Right renal pelvis (tissue), 4 donors: ENCODE results near the gene GMDS. TPM values are rescaled to one million over a fixed set of nuclear protein-coding genes. Genes with fewer than 3 reads are reported as not detected.

Source experiments
- DNase-seq, 4 donors: peaks; one replicate each; pipeline ENCODE4 v3.0.0-alpha.2; 2013; ENCODE audit warnings: low read depth in 4 of 4, low spot score in 3 of 4, missing footprints in 1 of 4
- polyA plus RNA-seq, 4 donors: library from polyadenylated mRNA; unstranded; fragments of 120-200 nt; gene quantifications; one replicate each; pipeline ENCODE4 v1.2.1, GENCODE V29; 2013; ENCODE audit not compliant: insufficient read length in 4 of 4

The GMDS gene
- polyA plus RNA-seq: 10 to 100 TPM; 67.7 to 86.0 (median 77.9) TPM

DNA sequence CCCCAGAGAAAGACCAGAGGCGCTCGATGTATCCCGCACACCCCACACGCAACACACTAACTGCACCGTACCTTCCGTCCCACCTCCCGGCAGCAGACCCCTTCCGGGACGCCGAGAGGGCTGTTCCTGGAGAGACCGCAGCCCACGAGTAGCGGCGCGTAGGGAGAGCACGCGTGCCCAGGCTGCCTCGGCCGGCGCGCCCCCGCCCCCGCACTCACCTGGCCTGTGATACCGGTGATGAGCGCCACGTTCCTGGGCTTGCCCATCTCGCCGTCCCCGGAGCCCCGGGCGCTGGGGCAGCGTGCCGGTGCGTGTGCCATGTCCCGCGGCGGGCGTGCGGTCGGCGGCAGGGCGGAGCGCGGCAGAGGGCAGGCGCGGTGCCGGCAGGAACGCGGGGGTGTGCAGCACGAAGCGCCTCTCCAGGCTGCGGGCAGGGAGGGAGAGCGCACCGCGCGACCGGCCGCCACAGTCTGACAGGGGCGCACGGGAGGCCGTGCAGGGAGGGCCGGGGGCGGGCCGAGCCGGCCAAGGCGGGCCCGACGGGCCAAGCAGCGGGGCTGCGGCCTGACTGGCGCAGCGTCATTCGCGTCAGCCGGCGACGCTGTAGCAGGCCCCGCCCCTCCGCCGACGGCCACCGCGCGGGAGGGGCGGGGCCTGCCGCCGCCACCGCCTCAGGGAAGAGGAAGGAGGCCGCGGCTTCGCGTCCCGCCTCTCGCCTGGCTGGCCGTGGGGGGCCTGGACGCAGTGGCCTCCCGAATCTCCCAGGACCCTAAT lies at the start of gene GMDS:
Gene GMDS, minus strand, starts transcription at position 503 of the 774 bp plus-strand sequence.
- DNase-seq: peak; percentile 78 to 83 (median 80)

DNA sequence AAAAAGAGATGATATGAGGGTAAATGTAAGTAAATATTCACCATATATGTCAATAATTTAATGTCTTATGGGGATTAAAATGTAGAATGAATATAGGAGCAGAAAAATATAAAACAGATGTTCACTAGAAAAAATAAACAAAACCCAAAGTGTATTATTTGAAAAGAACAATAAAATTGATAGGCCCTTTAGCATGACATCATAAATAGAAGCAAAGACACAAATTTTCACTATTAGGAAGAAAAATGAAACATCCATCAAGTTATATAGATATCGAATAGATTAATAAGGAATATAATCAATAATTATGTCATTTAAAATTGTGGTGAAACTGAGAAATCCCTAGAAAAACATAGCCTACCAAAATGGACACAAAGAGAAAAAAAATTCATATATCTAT lies 40.1 kb upstream of the GMDS start:
- DNase-seq: no peak

DNA sequence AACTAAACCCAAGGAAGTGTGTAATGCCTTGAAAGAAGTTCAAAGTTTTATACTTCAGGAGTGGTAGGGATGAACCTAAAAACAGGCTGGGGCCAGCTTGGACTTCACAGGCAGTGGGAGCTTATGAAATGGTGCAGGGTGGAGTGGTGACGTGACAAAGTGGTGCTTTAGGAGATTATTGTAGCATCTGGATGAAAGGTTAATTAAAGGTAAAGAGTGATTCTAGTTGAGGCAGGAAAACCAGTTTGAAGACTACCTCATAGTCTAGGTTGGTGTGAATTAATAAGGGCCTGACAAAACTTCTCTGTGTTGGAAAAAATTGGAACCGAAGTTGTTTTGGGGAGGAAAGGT lies 30.5 kb upstream of the GMDS start:
- DNase-seq: no peak

DNA sequence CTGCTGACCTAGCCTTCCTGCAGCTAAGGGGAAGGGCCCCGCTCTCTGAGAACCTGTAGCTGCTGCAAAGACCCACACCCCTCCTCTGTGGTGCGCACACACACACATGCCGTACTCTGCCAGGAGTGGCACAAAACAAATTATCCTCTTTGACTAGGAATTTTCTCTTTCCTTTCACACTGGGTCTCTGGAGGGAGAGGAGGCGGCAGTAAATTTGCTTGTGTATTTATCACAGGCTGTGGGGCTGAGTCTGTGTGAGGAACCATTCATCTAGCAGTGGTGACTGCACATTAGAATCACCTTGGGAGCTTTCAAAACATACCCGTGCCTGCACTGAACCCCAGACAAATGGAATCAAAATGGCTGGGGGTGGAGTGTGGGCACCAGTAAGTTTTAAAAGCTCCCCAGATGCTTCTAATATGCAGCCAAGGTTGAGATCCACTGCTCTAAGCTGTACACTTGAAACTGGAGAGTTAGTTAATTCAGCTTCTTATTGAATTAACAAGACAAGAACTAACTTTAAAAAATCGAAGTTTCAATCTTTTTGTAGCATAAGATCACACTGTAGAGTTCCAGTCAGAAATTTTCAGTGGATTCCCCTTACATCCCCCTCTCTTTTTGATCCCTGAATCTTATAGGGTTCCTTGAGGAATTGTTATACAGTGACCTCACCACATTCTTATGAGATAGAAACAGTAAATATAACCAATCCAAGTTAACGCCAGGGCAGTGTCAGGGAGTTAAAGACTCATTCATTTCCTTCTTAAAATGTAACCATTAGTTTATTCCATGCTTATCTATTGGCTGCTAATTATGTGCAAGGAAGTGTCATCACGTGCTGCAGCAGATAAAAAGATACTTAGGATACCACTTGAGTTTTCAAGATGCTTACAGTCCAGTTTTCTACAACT lies 29.8 kb upstream of the GMDS start:
- no peak for DNase-seq

DNA sequence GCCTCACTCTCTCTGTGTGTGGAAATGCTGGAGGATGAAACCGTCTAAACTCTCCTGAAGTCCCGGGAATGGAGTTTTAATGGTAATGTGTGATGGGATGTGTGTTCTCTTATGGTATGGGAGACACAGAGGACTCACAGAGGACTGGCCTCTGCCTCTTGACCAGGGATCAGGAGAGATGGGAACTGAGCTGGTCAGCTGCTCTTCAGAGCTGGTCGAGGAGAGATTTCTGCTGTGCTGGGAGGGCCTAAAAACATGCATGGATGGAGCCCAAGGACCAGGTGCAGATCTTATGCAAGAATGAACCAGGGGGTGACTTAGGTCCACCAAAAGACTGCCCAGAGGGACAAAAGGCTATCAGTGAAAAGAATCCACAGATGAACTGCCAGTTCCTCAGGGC lies 27.3 kb upstream of the GMDS start:
- no peak for DNase-seq

DNA sequence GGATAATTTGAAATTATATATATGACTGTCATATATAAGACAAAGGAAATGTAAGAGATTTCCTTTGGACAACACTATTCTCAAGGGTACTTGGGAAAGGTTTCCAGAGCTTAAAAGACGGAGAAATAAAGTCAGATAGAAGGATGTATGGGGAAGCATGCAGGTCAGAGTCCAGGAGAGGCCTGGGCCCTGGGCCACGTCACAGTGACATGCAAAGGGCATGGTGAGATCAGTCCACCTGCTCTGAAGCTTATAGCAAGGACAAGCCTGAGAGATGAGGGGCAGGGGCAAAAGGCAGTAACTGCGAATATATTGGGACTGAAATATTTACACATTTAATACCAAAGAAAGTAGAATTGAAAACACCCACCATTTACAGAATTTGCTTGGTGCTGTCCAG lies 24.6 kb upstream of the GMDS start:
- DNase-seq: no peak

DNA sequence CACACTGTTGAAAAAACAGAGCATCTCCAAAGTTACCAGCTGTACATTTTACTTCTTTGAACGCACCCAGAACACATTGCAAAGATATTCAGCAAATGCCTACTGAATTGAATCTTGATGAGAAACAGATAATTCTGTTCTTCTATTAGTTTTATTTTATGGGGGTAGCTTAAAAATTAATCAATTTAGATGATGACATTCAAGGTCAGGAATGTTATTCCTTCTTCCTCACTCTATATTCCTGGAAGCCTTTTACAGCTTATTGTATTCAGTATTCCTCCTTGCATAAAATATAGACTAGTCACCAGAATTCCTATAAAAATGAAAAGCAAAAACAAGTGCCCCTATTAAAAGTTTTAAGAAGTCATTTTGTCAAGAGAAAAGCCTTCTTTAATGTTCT lies 21.4 kb upstream of the GMDS start:
- no peak for DNase-seq

DNA sequence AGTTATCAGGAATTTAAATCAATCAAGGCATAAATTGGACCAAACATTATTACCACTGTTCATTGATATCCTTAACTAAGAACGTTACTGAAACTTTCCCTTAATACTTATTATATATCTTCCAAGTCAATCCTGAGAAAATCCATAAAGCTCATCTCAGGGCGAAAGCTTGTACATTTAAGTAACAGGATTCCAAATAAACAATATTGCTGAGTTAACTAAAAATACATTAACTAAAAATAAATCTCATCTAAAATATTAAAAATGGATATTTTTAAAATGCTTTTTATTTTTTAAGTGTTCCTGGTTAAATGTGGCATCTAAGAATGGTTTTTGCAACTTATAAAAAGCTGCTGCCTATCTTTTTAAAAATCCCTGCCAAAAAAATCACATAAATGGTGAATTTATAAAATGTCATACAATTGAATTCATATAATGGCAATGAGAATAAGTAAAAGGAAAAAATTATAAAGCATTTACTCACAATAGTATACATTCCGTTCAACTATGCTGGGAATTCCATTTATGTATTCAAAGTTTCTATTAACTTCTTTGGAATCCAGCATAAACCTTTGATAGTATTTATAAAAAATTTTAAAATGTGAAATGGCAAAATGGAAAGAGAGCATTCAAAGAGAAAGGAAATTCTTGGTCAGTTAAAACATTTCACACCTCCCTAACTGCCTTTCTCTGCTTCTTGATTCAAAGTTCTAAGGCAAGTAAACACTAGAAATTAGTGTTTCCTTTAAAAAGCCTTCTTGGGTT lies 20.8 kb upstream of the GMDS start:
- no peak for DNase-seq

DNA sequence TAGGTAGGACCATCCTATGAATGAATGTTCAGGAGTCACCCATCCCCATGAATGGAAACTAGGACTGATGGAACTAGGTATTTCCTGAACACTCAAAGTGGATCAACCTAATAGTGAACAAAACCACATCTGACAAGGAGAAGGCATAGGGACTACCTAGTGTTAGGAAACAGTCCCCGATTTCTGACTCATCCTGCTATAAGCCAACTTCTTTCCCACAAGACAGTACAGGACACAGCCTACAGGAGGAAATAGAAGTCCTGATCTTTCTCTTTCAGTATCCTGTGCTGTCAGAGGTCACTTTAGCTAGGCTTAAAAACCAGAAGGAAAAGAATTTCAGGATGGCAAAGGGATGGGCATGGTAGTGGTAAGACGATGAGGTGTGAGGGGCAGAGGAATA lies 19.5 kb upstream of the GMDS start:
- DNase-seq: no peak

DNA sequence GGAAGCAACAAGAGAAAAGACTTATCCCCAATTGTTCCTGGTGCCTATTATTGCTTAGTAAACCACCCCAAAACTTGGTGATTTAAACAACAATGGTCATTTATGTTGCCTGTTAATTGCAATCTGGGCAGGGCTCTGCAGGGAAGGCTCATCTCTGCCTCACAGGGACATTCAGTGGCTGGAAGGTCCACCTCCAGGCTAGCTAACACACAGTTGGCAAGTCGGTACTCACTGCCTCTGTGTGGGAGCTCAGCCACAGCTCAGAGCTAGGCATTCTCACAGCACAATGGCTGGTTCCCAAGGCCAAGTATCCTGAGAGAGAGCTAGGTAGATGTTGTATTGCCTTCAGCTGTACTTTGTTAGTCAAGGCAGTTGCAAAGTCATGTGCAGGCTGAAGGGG lies 18.5 kb upstream of the GMDS start:
- no peak for DNase-seq

DNA sequence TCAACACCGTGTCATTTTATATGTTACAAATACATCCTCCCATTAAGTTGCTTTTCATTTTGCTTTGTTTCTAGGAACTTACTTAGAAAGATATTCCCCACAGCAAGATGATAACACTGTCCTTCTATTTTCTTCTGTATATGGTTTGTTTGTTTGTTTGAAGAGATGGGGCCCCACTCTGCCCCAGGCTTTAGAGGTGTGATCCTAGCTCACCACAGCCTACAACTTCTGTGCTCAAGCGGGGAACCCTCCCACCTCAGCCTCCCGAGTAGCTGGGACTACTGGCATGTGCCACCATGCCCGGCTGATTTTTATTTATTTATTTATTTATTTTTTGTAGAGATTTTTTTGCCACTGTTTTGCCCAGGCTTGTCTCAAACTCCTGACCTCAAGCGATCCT lies 14.2 kb upstream of the GMDS start:
- no peak for DNase-seq

DNA sequence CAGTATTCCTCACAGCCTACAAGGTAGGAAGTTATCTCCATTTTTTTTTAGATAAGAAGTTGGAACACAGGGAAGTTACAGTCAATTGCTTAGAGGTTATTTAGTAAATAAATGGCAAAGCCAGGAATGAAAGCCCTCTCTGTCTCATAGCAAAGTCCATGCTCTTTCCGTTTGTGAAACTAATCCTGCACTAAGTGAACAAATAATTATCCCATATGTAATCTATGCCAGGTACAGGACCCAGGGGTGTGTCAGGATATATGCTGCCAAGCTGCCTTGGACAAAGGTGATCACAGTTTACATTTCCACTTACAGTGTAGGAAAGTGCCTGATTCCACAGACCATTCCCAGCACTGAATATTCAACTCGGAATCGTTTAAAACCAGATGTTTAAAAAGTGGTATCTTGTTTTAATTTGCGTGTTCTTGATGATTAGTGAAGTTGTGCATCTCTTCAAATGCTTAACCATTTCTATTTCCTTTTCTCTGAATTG lies 13.6 kb upstream of the GMDS start:
- no peak for DNase-seq

DNA sequence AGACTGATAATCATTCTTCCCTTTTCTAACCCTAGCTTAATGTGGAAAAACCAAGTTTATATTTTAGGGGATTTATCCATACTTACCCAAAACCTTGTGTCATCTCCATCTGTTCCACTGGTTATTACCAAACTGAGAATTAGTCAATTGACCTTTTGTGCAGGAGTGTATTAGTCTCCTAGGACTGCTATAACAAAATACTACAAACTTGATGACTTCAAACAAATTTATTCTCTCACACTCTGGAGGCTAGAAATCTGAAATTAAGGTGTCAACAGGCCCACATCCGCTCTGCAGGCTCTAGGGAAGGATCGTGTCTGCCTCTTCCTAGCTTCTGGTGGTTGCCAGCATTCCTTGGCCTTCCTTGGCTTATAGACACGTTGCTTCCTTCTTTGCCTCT lies 12.7 kb upstream of the GMDS start:
- no peak for DNase-seq

DNA sequence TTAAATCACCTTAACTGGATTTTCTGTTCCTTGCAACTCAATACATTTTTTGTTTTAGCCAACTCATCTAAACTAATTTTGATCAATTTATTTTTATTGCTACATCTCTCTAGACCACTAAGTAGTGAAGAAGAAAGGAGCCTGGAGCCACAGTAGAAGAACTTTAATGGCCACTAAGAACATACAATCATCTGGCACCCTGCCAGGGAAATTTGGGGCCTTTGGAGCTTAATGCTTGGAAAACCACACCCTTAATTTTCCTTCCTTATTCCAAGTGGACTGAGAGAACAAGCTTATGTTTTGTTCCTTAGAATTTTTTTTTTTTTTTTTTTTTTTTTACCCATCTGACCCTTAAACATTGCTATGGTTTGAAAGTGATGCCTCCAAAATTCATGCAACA lies 12.0 kb upstream of the GMDS start:
- DNase-seq: no peak

DNA sequence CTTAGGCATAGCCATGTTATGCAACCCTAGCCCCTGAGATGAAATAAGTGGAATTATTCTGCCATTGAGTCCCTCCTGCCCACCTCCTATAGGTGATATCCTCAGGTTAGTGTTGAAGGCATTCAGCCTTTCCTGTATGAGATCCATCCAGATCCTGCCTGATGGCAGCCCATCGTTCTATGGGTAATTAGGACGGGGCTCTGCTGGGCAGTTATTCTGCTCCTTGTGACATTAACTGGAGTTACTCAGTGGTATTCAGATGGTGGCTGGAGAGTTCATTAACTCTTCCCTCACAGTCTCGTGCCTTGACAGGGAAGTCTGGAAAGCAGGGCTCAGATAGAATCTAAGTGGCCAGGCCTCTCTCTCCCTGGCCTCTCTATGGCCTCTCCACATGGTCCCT lies 9.3 kb upstream of the GMDS start:
- DNase-seq: no peak

DNA sequence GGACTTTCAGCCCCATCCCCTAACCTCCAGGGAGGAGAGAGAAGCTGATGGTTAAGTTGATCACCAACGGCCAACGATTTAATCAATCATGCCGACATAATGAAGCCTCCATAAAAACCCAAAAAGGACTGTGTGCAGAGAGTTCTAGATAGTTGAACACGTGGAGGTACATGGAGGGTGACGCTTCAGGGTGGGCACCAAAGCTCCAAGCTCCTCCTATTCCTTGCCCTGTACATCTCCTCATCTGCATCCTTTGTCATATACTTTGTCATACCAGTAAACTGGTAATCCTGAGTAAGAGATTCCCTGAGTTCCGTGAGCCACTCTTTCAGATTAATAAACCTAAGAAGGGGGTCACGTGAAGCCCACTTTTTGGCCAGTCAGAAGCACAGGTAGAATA lies 3.7 kb upstream of the GMDS start:
- no peak for DNase-seq

DNA sequence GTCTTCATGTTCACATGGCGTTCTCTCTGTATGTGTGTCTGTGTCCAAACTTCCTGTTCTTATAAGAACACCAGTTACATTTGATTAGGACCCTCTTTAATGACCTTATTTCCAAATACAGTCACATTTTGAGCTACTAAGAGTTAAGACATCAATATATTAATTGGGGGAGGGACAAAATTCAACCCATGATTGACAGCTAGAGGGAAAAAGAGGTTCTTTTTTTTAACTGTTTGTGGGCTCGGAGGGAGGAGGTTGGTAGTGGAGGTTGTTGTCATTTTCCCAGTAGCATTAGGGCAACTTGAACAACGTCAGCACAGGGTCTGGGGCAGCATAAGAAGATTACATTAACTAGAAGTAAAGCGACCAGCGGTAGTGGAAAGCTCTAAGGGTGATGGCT lies 2.3 kb upstream of the GMDS start:
- no peak for DNase-seq

DNA sequence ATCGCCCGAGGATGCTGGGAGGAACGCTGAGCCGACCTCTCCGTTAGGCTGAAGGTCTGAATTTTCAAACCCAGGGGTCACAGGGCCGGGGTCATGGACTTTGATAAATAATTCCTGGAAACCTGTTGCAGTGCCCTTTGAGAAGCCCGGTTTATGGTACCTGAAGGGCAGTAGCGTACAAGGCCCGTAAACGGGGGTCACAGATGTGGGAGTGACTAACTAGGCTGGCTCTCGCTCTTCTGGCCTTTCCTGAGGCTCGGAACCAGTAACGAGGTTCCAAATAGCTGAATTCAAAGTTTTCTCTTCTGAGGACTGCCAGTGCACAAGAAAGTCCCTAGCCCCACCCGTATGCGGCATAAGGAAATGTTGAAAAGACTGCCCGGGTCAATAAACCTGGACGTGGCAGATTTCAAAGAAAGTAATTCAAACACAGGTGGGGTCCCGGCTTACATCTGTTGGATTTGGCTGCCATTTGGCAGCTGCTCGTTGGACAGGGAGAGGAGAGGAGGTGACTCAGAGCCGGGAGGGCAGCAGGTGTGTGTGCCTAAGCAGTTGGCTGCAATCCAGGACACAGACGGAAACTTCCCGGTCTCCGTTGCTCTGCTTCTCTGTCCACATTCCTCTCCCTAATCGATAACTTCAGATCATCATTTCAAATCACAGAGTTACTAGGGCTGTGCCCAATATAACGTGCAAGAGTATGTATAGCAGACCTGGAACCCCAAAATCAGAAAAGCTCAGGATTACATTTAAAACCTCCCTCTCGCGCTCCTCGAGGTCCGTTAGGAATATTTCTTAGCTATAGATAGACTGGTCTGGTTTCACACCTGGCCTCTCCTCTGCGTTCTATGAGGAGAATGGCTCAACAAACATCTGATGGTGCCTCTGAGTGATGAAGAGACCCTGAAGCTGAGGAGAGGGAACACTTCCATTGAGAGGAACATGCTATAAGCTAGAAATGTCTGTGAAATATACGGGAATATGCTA lies 765 bp upstream of the GMDS start:
- peak in 3 of 4 donors; percentile 24 to 49 (median 43) for DNase-seq

DNA sequence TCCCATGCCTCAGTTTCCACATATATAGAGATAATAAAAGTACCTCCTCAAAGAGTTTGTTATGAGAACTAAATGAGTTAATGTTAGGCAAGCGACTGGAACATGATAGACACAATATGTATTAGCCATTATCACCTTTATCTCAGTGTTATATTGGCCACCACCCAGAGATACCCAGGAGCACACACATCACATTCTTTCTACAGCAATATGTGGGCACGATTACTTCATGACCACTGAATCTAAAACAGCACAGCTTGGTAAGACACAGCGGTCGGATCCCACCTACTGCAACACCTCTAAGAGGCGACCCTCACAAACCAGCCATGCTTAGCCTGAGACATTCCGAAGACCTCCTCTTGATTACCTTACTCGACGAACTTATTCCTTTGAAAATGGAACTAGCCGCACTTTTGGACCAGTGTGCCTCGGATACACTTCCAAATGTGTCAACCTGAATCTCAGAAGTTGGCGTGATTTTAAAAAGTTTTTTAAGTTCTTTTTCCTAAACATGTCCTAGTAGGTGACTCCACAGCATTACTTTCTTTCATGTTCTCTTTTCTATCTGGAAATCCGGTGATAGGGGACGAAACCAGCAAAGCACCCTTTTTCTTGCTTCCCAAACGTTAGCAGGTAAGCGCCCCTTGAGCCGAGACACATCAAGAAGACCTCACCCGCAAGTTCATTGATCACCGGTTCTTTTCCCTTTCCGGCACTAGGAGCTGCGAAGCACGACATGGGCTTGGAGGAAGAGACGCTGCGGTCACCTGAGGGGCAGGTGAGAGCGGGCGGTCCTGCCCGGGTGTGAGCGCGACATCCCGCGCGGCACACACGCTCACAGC lies 923 bp downstream of the GMDS start:
- peak in 1 of 4 donors; percentile 5 for DNase-seq
